Measurements from ENCODE around the gene ENTPD3.

DNA sequence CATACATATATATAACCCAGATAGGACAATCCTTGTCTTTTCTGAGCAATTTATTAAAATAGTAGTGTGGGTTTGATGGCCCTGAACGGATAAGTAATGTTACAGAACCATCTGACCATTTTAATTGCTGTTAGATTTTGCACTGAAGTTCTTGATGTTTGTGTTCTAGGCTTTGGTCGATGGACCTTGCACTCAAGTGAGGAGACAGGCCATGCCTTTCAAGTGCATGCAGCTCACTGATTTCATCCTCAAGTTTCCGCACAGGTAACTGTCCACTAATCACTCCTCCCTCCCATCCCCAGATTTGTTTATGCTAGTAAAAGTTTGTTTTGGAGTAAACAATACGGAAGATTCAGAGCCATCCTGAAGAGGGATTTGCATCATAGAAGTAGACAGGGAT lies 71.5 kb downstream of the ENTPD3 start:
- TF ChIP-seq TAF1 (IDR thresholded peaks at IDR 0.05; ENCODE audit: borderline replicate concordance, low read depth, low read length) (no peak), POLR2A (IDR thresholded peaks at IDR 0.05; ENCODE audit: low read depth, low read length) (no peak)

Data from GM12892 (cell line).